Stimulated activated CD4-positive, alpha-beta T cell treated with anti-CD3 and anti-CD28 coated beads, Interleukin-12 subunit alpha, Interleukin-12 subunit beta, amount 100 ng/mL, for 4 hours (primary cell): ENCODE data around the gene EPHB2.
"Not testable (repeated sequence)": the region's sequence is repeated elsewhere in the genome, so short reads cannot be mapped to it uniquely, and the experiment has no call there.

Source experiments
- DNase-seq: peaks from one replicate; pipeline ENCODE4 v3.0.0-alpha.2; 2020

Gene EPHB2

GRCh38 chr1:22691031-22691753, 19.4 kb upstream of the EPHB2 start:
- DNase-seq: no peak

- no peak for DNase-seq
Observed at GRCh38 chr1:22694172-22694571, 16.5 kb upstream of the EPHB2 start.

- no peak for DNase-seq
Observed at GRCh38 chr1:22696610-22697009, 14.0 kb upstream of the EPHB2 start.

- no peak for DNase-seq
Observed at GRCh38 chr1:22697980-22698379, 12.7 kb upstream of the EPHB2 start.

DNA sequence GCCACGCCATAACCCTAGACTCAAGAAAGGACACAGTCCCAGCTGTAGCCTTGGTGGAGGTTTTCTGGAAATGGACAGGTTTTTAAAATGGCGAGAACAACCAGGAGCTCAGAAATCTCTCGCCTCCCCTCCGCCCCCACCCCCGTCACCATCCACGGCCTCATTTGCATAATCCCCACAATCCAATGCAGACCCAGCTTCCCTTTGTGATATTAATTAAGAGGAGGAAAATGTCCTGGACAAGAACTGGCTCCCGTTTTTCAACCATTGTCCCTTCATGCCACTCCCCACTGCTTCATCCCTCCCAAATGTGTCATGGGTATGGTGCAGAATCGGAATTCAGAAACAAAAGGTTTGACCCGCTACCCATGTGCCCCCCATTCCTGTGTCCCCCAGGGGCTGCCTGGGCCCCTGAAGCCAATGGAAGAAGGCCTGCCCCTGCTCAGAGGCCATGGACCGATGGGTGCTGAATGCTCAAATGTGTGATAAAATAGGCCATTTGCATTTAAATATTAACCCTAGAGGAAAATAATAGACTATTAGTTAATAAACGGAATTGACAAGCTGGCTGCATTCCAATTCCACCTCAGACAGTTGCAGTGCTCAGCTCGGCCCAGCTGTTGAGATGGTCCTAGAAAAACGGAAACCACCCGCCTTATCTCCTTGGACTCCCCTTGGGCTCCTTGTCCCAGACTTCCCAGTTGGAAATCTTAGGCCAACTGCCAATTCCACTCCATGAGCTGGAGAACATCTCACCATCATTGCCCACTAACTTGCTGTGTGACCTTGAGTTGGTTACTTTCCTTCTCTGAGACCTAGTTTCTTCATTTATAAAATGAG, 10.7 kb upstream of the EPHB2 start:
- no peak for DNase-seq

DNA sequence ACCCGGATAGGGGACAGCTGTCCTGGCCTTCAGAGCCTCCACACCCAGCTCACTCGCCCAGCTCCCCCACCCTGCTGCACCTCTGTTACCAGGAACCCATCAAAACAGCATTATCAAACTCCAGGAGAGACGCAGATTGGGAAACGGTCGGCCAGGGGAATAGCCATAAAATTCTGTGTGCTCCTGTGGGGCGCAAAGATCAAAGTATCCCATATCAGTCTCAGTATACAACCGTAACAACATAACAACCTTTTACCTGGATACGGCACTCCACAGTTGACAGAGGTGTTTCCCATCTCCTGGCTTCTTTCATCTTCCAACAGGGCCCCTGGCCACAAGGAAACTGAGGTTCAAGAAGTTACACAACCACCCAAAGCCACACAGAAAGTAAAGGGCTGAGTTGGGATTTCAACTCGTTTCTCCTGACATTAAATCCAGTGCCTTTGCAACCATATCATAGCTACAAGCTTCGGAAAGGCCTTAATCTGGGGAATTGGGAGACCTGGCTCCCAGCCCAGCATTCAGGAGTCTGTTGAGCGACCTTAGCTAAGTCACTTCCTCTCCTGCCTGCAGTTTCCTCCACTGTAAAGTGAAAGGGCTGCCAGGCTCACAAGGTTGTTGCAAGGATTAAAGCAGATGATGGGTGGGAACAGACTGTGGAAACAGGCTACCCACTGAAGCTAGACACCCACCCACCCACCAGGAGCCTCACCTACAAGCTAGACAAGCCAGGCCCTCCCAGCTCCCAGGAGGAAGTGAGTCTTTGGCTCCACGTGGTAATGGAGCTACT, 8.1 kb upstream of the EPHB2 start:
- no peak for DNase-seq

DNA sequence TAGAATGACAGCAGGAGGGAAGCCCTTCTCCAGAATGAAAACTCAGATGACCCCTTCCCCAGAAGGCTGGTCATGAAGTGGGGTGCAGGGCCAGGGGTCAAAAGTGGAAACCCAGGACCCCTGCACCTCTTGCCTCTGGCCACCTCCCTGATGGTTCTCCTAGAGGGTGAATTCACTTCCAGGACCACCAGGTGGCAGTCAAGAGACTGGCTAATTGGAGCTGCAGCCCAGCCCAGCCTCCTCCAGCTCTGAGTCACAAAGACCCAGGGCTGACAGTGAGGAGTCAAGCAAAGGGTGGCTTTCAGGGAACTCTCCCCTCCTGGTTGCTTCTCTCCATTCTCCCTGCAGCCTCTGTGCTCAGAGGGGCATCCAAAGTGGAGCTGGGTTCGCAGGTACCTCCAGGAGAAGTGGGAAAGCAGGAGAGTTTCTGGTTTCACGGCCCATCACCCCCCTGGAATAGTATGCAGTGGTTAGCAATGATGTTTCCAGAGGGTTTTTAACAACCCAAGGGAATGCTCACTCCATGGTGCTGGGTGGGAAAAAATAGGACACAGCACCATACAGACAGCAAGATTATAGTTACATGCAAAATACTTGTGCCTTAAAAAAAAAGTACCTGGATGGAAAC, 6.1 kb upstream of the EPHB2 start:
- peak; percentile 73 for DNase-seq

- DNase-seq: no peak
Observed at GRCh38 chr1:22705586-22705985, 5.1 kb upstream of the EPHB2 start.

DNA sequence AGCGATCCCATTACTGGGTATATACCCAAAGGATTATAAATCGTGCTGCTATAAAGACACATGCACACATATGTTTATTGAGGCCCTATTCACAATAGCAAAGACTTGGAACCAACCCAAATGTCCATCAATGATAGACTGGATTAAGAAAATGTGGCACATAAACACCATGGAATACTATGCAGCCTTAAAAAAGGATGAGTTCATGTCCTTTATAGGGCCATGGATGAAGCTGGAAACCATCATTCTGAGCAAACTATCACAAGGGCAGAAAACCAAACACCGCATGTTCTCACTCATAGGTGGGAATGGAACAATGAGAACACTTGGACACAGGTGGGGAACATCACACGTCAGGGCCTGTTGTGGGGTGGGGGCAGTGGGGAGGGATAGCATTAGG, 4.5 kb upstream of the EPHB2 start:
- DNase-seq: not testable (repeated sequence)

- no peak for DNase-seq
Observed at GRCh38 chr1:22708777-22709176, 1.9 kb upstream of the EPHB2 start.

DNA sequence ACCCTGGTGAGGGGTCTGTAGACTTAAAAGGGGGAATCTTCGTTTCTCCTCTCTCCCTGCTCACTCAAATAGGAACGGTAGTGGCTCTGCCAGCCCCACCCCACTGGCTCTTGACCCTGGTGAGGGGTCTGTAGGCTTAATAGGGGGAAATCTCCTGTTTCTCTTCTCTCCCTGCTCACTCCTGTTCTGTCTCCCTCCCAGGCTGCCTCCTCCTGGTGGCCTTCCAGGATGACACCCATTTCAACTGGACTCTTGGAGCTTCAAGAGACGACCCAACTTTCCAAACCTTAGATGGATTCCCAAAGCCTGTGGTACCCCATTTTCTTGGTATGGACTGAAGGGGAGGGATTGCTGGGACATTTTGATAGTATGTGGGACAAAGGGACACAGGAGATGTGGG, 1.4 kb upstream of the EPHB2 start:
- DNase-seq: no peak

DNA sequence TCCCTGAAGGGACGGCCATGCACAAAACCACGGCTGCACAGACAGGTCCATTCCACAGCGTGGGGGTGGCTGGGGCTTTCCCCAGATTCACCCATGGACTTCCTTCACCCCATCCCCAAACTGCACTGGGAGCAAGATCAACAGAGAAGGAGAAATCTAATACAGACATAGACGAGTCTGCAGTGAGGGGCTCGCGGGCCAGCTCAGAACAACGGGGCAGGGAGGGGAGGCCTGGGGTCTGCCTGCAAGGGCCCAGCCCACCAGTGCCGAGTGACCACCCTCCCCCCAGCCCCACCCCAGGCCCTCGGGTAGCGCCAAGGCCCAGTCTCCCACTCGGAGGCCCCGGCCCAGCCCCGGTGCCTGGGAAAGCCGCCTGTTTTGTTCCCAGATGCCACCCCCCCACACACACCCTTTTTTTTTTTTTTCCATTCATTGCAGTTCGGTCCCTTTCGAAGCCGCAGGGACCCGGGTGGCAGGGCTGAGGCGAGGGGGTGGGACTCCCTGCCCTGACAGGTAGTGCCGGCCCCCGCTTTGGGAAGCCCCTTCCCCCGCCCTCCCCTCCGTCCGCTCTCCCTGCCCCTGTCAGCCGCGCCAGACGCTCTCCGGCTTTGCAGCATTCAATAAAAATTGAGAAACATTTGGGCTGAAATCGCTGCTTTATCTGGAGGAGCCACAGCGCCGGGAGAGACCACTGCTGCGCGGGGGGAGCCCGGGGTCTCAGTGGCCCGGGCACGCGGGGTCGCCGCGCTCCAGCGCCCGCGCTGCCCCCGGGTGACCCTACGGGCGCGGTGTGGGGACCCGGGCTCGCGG, 543 bp upstream of the EPHB2 start:
- DNase-seq: peak; percentile 47

GRCh38 chr1:22711071-22711470, 432 bp downstream of the EPHB2 start:
- DNase-seq: no peak

GRCh38 chr1:22711591-22712501, 1.2 kb downstream of the EPHB2 start:
- no peak for DNase-seq

DNA sequence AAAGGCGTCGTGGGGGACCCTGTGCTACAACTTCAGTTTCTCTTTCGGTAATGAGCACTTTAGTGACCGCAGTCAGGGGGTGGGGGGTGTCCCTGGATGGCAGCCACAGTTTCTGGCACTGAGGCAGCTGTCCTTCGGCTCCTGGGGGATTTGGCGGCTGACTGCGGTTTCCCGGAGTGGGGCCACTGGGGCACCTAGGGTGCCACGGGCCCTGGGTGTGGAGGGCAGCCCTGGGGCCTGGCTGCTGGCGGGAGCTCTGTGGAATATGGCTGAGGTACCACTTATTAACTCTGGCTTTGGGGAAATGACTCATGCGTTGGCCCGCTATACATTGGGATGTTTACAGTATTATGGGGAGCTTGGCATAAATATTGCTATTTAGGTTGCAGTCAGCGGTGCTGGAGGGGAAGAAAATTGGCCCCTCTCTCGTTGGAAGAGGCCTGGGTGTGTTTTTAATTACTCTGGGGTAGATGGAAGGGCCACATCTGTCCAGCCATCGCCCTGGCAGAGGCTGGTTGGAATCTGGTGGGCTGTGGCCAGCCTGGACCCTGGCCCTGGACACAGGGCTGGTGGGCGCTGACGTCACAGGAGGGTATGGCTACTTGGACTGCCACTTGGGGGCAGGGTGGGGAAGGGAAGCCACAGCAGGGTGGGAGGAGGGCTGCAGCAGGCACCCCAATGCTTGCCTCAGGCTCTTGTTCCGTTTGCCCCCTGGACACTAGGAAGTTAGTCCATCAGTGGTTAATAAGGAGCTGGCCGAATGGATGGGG, 2.0 kb downstream of the EPHB2 start:
- DNase-seq: no peak

DNA sequence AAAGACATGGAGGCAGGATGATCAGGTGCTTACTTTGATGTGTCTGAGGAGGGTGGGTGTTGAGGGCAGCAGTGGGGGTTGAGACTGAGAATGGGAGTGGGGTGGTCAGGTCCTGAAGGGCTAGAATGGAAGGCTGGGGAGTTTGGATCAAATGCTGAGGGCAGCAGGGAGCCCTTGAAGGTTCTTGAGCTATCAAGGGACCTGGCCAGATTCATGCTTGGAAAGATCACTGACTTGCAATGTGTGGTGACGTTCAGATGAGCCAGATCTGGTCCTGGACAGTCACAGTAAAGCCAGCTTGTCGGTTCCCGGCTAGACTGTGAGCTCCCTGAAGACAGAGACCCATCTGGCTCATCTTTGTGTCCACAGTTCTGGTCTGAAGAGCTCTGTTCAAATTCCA, 3.8 kb downstream of the EPHB2 start:
- no peak for DNase-seq

GRCh38 chr1:22717037-22717760, 6.6 kb downstream of the EPHB2 start:
- no peak for DNase-seq

- no peak for DNase-seq
Observed at GRCh38 chr1:22721122-22721873, 10.7 kb downstream of the EPHB2 start.
